HG02943 (cell line): Measurements from ENCODE around the gene MATN1.
"Not testable (repeated sequence)": the region's sequence is repeated elsewhere in the genome, so short reads cannot be mapped to it uniquely, and the experiment has no call there.

Experiments
- ATAC-seq: cut with Tn5 transposase; IDR thresholded peaks from one replicate; pipeline ENCODE4 v1.9.1; 2021; ENCODE audit warnings: mild to moderate bottlenecking, low read depth, moderate library complexity; ENCODE audit not compliant: unreplicated experiment

Gene MATN1

DNA sequence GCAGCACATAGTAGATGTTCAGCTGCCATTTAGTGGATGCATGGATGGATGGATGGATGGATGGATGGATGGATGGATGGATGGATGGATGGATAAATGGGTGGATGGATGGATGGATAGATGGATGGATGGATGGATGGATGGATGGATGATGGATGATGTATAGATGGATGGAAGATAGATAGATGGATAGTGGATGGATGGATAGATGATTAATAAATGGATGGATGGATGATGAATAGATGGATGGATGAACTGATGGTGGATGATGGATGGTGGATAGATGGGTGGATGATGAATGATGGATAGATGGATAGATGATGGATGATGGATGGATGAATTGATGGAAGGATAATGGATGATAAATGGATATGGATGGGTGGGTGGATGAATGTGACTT lies 20.6 kb downstream of the MATN1 start:
- ATAC-seq, result no peak

DNA sequence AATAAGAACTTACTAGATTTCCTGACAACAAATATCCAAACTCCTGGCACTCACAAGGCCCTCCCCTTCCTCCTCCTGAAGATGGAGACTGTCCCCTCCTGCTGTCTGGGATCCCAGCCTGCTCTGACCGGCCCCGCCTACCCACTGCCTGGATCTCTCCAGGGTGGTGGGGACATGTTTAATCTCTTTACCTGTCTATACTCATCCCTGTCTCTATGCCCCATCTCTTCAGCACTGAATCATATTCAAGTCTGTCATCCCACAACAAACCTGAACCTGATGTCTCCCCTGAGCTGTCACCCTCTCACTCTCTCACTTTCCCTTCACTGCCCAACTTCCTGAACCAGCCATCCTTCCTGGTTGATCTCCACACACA lies 22.1 kb downstream of the MATN1 start:
- no peak for ATAC-seq

DNA sequence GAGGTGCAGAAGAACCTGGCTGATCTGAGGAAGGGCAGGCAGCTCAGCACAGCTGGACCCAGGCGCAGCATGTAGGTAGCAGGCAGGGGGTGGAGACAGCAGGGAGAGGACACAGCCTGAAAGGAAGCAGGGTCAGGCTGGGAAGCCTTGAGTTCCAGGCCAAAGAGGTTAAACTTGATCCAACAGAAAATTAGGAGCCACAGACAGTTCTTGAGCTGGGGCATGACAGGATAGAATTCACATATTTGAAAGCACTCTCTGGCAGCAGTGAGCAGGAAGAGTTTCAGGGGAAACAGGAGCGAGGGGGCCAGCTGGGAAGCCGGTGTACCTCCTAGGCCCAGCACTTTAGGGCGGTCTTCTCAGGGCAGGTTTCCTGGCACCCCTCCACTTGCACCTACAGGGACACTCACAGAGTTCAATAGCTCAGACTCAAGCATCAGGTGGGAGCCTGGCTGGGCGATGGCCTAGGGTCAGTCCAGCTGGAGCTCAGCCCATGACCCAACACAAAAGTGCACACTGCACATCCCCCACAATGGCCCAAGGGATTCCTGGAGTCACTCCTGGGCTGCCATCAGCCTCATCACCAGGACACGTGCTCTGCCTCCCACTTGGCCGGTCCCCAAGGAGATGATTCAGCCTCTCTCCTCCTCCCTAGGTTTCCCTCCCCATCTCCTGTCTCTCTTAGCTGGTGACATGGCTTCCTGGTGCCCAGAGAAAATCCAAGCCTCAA lies 22.7 kb downstream of the MATN1 start:
- no peak for ATAC-seq

DNA sequence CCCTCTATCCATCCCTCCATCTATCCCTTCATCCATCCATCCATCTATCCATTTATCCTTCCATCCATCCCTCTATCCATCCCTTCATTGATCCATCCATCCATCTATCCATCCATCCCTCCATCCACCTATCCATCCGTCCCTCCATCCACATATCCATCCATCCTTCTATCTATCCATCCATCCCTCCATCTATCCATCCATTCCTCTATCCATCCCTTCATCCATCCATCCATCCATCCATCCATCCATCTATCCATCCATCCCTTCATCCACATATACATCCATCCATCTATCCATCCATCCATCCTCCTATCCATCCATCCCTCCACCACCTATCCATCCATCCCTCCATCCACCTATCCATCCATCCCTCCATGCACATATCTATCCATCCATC lies 23.6 kb downstream of the MATN1 start:
- ATAC-seq, result no peak

DNA sequence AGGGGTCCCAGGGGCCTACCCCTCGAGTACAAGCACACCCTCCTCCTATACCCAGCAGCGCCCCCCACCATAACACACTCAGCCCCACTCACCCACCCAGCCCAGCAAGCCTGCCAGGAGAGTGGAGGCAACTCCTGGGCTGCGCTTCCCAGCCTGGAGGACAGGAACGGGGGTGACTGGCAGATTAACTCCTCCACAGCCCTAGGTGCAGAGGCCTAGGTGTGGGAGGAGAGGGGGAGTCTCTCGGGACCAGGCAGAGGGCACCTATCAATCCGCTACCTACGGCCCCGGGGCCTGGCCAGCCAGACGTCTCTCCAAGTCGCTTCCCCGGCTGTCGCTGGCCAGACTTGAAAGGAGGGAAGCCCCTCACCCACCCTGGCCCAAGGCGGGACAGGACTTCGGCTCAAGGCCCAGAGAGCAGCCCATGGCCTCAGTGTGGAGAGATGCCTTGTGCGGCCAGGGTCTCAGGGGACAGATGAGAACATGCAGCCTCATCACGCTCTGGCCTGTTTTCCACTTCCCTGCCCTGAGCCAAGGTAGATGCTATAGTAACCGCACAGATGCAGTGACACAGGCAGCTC lies 24.9 kb downstream of the MATN1 start:
- ATAC-seq, result no peak

DNA sequence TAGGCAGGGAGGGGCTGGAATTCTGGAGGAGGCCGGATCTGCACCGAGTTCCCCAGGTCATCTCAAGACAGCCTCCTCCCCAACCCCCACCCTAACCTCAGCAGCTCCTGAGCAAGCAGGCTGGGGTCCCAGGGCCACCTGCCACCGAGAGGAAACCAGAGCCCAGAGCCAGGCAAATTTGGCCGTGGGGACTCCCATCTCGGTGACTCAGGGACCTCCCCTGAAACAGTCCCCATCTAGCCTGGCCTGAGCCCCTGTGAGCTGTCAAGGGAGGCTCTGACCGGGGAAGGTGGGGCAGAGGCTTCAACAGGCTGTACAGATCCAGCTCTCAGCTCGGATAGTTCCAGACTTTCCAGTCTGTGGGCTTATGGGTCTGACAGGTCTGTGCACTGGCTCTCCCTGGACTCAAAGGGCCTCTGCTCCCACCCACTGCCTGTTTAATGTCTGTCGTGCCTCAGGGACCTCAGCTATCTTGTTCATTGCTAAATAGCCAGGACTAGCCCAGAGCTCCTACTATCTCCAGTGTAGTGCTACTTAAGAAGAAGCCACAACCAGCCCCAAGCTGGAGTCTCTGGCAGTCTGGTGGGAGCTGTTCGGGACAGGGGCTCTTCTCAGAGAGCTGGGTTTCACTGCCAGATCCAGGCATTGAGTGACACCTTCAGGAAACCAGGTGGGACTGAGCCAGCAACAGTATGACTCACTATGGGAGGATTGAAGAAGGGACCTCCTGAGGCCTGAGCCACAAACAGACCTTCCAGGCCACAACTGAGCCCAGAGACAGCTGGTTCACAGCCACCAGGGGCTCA lies 25.6 kb downstream of the MATN1 start:
- no peak for ATAC-seq

DNA sequence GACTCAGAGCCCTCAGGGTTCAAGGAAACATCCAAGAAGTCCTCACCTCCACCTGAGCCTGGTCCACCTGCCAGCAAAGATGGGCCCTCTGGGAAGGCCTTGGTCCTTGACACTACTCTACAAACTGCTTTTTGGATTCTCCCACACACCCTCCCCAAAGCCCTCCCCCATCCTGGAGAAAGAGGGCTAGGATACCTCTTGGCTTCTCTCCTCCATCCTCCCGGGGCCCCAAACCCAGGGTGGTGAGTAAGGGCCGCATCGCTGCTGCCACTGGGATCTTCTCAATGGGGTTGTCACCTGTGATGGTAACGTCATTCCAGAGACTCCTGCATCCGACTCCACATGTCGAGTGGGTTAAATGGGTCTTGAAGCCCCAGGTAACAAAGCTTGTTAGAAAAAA lies 26.6 kb downstream of the MATN1 start:
- ATAC-seq, result no peak

DNA sequence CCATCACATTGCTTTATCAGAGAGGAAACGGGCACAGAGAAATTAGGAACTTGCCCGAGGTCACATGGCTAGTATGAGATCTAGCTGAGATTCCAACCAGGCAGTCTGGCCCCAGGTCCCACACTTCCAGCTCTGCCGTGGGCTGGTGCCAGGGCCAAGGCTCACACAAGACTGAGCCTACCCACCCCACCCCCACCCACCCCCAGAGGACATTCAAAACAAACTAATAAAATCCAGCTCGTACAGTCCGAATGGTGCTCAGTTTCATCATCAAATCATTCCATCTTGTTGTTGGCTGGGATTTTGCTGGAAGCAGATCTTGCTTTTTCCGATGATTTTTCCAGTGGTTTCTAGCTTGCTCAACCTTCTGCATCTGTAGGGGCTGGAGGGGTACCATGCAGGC lies 27.9 kb downstream of the MATN1 start:
- ATAC-seq, result no peak

DNA sequence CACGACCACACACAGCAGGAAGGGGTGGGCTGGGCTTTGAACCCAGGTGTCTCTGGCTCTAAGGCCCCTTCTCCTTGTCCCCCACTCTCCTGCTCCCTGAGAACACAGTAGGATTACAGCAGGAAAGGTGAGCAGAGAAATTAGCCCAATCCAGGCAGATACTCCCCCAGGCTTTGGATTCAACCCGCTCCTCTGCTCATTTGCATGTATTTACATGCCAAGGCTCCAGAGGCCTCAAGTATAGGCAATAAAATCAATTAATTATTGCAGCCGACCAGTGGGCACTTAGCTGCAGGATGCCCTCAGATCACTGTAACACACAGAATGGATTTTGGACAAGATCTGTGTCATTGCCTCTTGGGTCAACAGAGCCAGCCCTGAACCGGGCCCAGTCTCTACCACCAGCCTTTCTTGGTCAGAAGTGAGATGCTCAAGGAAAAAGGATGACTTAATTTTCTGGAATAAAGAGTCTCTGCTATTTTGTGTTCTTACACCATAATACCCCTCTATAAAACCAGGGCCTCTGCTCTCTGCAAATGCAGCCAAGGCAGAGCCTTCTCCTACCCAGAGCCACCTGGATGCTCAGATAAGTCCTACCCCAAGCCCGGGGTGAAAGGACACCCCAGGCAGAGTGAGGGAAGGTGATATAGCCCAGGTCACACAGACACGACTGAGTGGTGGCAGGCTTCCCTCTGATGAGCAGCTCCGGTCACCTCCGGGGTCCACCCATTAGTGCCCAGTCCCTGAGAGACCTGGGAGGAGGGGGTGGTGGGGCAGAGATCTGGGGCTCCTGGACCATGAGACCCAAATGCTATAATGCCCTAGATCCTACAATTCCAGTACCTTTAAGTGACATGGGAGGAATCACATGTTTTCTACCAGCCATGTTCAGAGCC lies 28.9 kb downstream of the MATN1 start:
- no peak for ATAC-seq

DNA sequence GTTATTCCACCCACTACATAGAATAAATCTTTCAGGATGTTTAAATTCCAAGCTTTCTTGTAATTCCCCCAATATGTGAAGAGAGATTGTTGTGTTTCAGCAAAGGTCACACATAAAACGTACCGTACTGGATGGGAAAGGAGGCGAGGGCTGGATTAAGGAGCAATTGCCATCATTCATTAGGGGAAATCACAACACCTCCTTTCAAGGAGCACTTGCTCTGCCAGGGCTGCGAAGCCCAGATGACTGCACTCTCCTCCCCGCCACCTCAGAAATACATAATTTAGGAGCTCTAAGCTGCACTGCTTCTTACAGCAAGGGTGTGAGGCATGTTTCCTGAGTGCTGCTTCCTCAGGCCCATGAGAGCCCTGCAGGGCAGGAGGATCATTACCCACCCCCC lies 29.6 kb downstream of the MATN1 start:
- ATAC-seq, result no peak

DNA sequence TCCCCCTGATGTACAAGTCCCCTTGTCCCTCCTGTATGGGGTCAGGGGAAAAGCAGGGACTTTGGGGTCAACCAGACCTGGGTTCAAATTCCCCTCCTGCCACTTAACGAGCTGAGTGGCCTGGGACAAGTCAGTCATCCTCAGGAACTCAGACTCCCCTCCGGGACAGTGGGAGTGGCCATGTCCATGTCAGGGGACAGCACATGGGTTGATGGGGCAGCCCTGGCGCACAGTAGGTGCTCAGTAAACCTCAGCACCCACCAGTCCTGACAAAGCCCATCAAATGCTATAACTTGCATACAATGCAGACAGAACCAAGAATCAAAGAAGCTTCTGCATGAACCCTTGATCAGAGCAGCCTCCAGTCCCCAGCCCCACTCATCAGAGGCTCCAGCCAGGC lies 30.0 kb downstream of the MATN1 start:
- no peak for ATAC-seq

DNA sequence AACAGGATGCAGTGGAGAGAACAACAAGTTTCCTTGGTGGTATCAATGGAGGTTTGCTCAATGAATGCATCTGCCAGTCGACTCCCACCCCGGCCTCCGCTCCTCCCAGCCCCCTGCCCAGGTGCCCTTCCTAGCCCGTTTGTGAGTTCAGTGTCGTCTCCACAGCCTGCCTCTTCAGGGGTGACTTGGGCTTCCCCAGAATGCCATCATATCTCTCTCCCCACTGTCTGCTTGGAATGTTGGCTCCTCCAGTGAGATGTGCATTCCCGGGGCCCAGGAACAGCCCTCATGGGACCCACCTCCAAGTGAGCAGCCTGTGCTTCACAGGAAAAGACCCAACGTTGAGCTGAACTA lies 30.5 kb downstream of the MATN1 start:
- no peak for ATAC-seq

DNA sequence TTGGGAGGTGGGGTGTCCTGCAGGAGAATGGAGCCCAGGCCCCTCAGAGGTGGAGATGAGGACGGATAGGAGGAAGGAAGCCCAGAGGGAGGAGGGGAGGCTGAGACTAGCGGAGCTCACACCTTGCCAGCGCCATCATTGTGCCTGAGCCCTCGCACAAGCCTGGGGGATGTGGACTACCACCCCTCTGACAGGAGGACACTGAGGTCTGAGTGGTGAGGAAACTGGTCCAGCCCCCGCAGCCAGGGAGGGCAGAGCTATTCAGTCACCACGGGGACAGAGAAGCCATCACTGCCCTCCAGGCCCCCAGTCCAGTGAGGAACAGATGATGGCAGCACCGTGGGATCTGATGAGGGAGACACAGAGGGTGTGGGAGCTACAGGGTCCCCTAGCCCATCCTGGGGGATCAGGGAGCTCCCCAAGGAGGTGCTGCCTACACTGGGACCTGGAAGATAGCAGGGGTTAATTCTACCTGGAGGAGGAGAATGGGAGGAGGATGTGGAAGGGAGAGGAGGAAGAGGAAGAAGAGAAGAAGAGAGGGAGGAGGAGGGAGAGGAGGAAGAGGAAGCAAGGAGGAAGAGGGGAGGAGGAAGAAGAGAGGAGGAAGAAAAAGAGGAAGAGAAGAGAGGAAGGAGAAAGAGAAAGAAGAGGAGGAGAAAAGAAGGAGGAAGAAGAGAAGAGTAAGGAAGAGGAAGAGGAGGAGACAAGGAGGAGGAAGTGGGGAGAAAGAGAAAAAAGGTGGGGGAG lies 31.0 kb downstream of the MATN1 start:
- ATAC-seq, result no peak

DNA sequence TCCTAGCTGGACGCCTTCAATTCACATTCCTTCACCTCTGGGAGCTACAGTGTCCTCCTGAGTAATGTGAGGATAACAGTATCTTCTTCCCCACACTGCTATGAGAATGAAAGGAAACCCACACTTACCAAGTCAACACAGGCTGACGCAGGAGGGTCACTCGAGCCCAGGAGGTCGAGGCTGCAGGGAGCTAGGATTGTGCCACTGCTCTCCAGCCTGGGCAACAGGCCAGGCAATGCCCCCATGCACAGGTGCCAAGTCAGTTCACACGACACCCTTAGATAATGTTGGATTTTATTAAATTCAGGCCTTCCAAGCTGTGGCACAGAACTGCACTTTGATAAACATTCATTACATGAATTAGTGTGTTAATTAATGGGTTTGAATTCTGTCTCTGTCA lies 31.9 kb downstream of the MATN1 start:
- no peak for ATAC-seq

DNA sequence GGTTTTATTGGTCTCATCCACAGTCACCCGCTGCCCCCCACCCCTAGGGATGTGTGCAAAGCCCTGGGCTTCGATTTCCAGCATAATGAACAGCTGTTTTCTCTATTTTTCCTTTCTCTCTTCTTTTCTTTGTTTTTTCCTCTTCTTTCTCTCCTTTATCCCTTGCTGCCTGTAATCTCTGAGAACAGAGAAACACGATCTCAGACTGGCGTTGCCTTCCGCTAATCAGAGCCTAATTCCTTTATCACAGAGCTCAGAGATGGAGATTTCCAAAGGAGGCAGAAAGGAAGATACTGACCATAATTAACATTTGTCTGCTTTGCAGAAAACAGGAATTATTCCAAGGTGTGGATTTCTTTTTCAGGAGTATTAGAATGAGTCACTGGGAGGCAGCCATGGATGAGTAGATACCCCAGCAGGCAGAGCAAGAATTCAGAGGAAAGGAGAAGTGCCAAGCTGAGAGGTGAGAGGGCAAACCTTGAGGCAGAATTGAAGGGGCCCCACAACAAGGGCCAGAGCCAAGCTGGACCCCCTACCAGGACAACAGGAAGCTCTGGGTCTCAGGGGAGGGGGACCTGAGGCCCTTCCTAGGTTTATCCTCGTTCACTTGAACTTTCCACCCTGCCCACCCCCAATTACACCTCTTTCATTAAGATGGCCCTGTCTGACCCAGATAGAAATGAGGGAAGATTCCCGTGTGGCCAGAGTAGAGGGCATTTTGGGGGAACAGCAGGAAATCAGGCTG lies 33.3 kb downstream of the MATN1 start:
- no peak for ATAC-seq

DNA sequence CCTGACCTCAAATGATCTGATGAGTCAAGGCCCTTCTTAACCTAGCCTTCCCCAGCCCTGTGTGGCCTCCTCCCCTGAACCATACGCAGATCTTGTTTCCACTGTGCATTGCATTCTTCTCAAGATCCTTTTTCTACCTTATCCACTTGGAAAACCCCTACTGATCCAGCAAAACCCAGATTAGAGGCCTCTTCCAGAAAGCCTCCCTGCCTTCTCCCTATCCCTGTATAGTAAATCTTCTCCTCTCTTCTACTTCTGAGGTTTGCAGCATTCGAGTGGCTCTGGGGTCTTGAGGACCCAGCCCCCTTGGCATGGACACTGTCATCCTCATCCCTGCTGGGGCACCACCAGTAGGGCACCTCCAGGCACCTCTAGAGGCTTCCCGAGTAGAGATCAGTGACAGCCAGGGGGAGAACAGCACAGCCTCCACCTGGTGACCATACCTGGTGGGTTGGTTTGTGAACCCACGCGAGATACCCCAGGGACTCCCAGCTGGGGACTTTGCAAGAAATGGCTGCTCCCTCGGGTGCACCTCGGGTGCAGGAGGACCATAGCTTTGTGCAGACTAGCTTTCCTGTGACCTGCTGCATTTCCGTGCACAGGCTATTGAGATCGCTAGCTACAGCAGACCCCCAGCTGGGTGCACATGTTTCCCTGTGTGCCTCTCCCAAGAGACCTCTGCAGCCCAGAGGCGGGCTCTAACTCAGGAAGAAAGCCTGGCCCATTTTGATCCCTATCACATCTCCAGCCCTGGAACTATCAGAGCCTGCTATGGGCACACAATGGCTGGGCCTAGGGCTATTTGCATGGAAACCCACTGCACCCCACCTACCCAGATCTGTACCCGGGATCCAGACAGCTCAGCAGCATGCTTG lies 34.2 kb downstream of the MATN1 start:
- ATAC-seq, result no peak

DNA sequence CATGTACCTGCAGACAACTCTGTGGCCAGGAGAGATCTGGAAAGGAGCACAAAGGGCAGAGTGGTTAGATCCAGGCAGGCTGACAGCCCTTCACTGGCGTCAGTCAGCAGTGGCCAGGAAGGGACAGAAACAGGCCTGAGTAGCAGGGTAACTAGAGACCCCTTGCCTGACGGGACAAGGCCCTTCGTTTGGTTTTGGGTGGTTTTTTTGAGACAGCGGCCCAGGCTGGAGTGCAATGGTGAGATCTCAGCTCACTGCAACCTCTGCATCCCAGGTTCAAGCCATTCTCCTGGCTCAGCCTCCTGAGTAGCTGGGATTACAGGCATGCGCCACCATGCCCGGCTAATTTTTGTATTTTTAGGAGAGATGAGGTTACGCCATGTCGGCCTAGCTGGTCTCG lies 34.9 kb downstream of the MATN1 start:
- ATAC-seq, result not testable (repeated sequence)

DNA sequence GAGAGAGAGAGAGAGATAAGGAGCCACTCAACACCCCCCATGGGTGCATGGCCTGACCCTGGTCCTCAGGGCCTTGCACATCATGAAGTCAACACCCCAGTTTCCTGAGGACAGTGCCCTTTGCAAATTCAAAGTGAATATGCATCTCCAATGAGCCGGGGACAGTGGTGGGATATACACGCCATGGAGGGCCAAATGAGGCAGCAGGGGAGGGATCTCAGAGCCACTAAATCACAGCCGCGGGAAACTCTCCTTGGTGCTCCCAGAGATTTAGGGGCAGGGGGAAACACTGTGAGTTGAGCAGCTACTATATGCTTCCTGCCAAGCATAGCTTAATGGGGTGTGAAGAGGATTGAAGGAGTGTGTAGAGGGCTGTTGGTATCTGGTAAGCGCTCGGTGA lies 35.5 kb downstream of the MATN1 start:
- ATAC-seq, result no peak
